HEK293 (cell line): ENCODE measurements around the gene CHID1.

Experiments
- CTCF ChIA-PET: fragments of 350-600 bp; formaldehyde crosslinking; extraction: SDS; loops from one replicate; lab custom pipeline; 2021; ENCODE audit warnings: antibody characterized with exemption; lab: Yijun Ruan, JAX
- POLR2A ChIA-PET: fragments of 300-600 bp; formaldehyde crosslinking; extraction: SDS; loops from one replicate; lab custom pipeline; 2020; ENCODE audit warnings: antibody characterized with exemption, inconsistent platforms; lab: Yijun Ruan, JAX
- H3K27ac ChIP-seq: fragments of 200-500 bp; sonication (Bioruptor generic); 2 replicates; pipeline ENCODE4 v1.5.1; 2014; ENCODE audit warnings: low read depth, low read length, control low read depth, inconsistent platforms; ENCODE audit errors: extremely low read depth
- H3K36me3 ChIP-seq, 2 experiments: fragments of 200-500 bp in 1 of 2; sonication (Bioruptor generic) in 1 of 2; 1 replicate in 1 of 2; 2 replicates in 1 of 2; pipeline ENCODE4 v1.5.1; 2014 to 2017; ENCODE audit warnings: inconsistent platforms in 2 of 2, low read length in 2 of 2; ENCODE audit not compliant: control insufficient read depth in 2 of 2, insufficient read depth in 1 of 2
- H3K4me1 ChIP-seq: fragments of 200-500 bp; sonication (Bioruptor generic); 2 replicates; pipeline ENCODE4 v1.5.1; 2014; ENCODE audit warnings: mild to moderate bottlenecking, low read length, inconsistent platforms; ENCODE audit not compliant: control insufficient read depth, insufficient read depth
- H3K4me3 ChIP-seq: 2 replicates; pipeline ENCODE4 v1.5.1; 2011; ENCODE audit warnings: low read depth, mild to moderate bottlenecking, control low read depth, low read length, moderate library complexity
- H3K9me3 ChIP-seq: fragments of 200-500 bp; sonication (Bioruptor generic); 2 replicates; pipeline ENCODE4 v1.5.1; 2014; ENCODE audit warnings: low read depth, low read length, inconsistent platforms; ENCODE audit not compliant: control insufficient read depth, insufficient read depth
- CTCF ChIP-seq: fragments of 450-650 bp; formaldehyde crosslinking; IDR thresholded peaks from 2 replicates; pipeline ENCODE4 v1.5.1; 2016; ENCODE audit warnings: missing biosample characterization, missing genetic modification characterization
- GLIS1 ChIP-seq: fragments of 450-650 bp; formaldehyde crosslinking; IDR thresholded peaks from 2 replicates; pipeline ENCODE4 v1.5.1; 2016; ENCODE audit warnings: missing biosample characterization, missing genetic modification characterization
- PRDM2 ChIP-seq: fragments of 450-650 bp; formaldehyde crosslinking; IDR thresholded peaks from 2 replicates; pipeline ENCODE4 v1.5.1; 2016; ENCODE audit warnings: missing biosample characterization, missing genetic modification characterization, borderline replicate concordance
- TCF7L2 ChIP-seq: IDR thresholded peaks from 2 replicates; pipeline ENCODE4 v1.6.1; 2011; ENCODE audit warnings: low read depth, mild to moderate bottlenecking, inconsistent platforms, low read length, moderate library complexity, borderline replicate concordance
- WT1 ChIP-seq: fragments of 450-650 bp; formaldehyde crosslinking; IDR thresholded peaks from 2 replicates; pipeline ENCODE4 v1.5.1; 2016; ENCODE audit warnings: missing biosample characterization, missing genetic modification characterization
- YY1 ChIP-seq: fragments of 450-650 bp; formaldehyde crosslinking; IDR thresholded peaks from 2 replicates; pipeline ENCODE4 v1.5.1; 2018; ENCODE audit warnings: missing biosample characterization, missing genetic modification characterization
- ZNF18 ChIP-seq: fragments of 450-650 bp; formaldehyde crosslinking; IDR thresholded peaks from 2 replicates; pipeline ENCODE4 v1.5.1; 2016; ENCODE audit warnings: missing biosample characterization, missing genetic modification characterization
- ZNF184 ChIP-seq: fragments of 450-650 bp; IDR thresholded peaks from 2 replicates; pipeline ENCODE4 v1.5.1; 2018; ENCODE audit warnings: missing biosample characterization, mild to moderate bottlenecking, missing genetic modification characterization
- ZNF26 ChIP-seq: fragments of 450-650 bp; formaldehyde crosslinking; IDR thresholded peaks from 2 replicates; pipeline ENCODE4 v1.5.1; 2016; ENCODE audit warnings: missing biosample characterization, missing genetic modification characterization
- ZNF416 ChIP-seq: fragments of 450-650 bp; formaldehyde crosslinking; IDR thresholded peaks from 2 replicates; pipeline ENCODE4 v1.5.1; 2016; ENCODE audit warnings: missing biosample characterization, missing genetic modification characterization
- ZNF561 ChIP-seq: fragments of 450-650 bp; IDR thresholded peaks from 2 replicates; pipeline ENCODE4 v1.5.1; 2018; ENCODE audit warnings: missing biosample characterization, missing genetic modification characterization, borderline replicate concordance
- ZNF623 ChIP-seq: fragments of 450-650 bp; formaldehyde crosslinking; IDR thresholded peaks from 2 replicates; pipeline ENCODE4 v1.5.1; 2016; ENCODE audit warnings: missing biosample characterization, missing genetic modification characterization
- ZNF792 ChIP-seq: fragments of 450-650 bp; formaldehyde crosslinking; IDR thresholded peaks from 2 replicates; pipeline ENCODE4 v1.5.1; 2016; ENCODE audit warnings: missing biosample characterization, missing genetic modification characterization

CHID1 gene

GRCh38 chr11:880447-880846 lies 30.2 kb downstream of the CHID1 start:
- no peak for TF ChIP-seq YY1 (tag by site-specific recombination)
- no peak for TF ChIP-seq WT1 (tag by site-specific recombination)
- no peak for TF ChIP-seq PRDM2 (tag by site-specific recombination)
- no peak for TF ChIP-seq ZNF416 (tag by site-specific recombination)
- 0 out of 2 replicates have a peak, but pooled peaks have one; percentile 17 for TF ChIP-seq CTCF
- no peak for TF ChIP-seq ZNF26
- no peak for TF ChIP-seq TCF7L2
- H3K27ac ChIP-seq = no peak overlapping the region
- no peaks in the 10 kb centered on the region for H3K4me1 ChIP-seq
- peaks cover 0 to 72% of the 10 kb centered on the region in 2 experiments; a peak in 2 of 3 replicates for H3K36me3 ChIP-seq
- ChIA-PET POLR2A (no interaction called here), CTCF (no interaction called here)
- no peak overlapping the region for H3K4me3 ChIP-seq
- no peaks in the 10 kb centered on the region for H3K9me3 ChIP-seq

GRCh38 chr11:877565-877964 lies 33.0 kb downstream of the CHID1 start:
- POLR2A ChIA-PET = no interaction called here
- Histone ChIP-seq H3K9me3 (no peaks in the 10 kb centered on the region), H3K4me3 (no peak overlapping the region), H3K27ac (no peak overlapping the region), H3K4me1 (no peaks in the 10 kb centered on the region), H3K36me3 (peaks cover 0 to 58% of the 10 kb centered on the region in 2 experiments; a peak in 2 of 3 replicates)
- CTCF ChIA-PET = no interaction called here
- TF ChIP-seq ZNF184 (tag by site-specific recombination) (no peak), GLIS1 (tag by site-specific recombination) (no peak), ZNF561 (tag by site-specific recombination) (no peak), ZNF623 (no peak), ZNF18 (tag by site-specific recombination) (0 out of 2 replicates have a peak, but pooled peaks have one; percentile 33), ZNF792 (tag by site-specific recombination) (no peak)
